Skeletal muscle tissue (tissue), 4 donors: Measurements from ENCODE around the gene JARID2. TPM values are rescaled to one million over a fixed set of nuclear protein-coding genes. Genes with fewer than 3 reads are reported as not detected.

Experiments used
- H3K27ac ChIP-seq: one replicate; pipeline ENCODE4 v1.7.0; 2013; ENCODE audit warnings: mild to moderate bottlenecking, low read depth, low read length, inconsistent platforms
- H3K27me3 ChIP-seq, 3 donors: one replicate each; pipeline ENCODE4 v1.7.0; 2013; ENCODE audit warnings: low read length in 3 of 3; ENCODE audit not compliant: control insufficient read depth in 3 of 3, insufficient read depth in 3 of 3
- H3K36me3 ChIP-seq, 3 donors: one replicate each; pipeline ENCODE4 v1.7.0; 2013; ENCODE audit warnings: low read length in 3 of 3; ENCODE audit not compliant: control insufficient read depth in 3 of 3, insufficient read depth in 3 of 3
- H3K4me1 ChIP-seq, 3 donors: one replicate each; pipeline ENCODE4 v1.7.0; 2013; ENCODE audit warnings: low read length in 3 of 3, mild to moderate bottlenecking in 3 of 3; ENCODE audit not compliant: control insufficient read depth in 3 of 3, insufficient read depth in 3 of 3
- H3K4me3 ChIP-seq, 3 donors: one replicate each; pipeline ENCODE4 v1.7.0; 2013; ENCODE audit warnings: low read length in 3 of 3
- H3K9ac ChIP-seq, 3 donors: one replicate each; pipeline ENCODE4 v1.7.0; 2013; ENCODE audit warnings: low read length in 3 of 3, mild to moderate bottlenecking in 3 of 3, moderate library complexity in 2 of 3, low read depth in 1 of 3
- H3K9me3 ChIP-seq, 3 donors: one replicate each; pipeline ENCODE4 v1.7.0; 2013; ENCODE audit warnings: low read length in 3 of 3; ENCODE audit not compliant: control insufficient read depth in 3 of 3
- total RNA-seq: library from RNA; depleted of rRNA; stranded (reverse); fragments of >200 nt; gene quantifications from one replicate; pipeline ENCODE4 v1.2.3, GENCODE V29; 2014
- donor health status: Osteomylitis.

The JARID2 gene
- total RNA-seq, 1 donor from 2014 or later: 12.0 TPM

DNA sequence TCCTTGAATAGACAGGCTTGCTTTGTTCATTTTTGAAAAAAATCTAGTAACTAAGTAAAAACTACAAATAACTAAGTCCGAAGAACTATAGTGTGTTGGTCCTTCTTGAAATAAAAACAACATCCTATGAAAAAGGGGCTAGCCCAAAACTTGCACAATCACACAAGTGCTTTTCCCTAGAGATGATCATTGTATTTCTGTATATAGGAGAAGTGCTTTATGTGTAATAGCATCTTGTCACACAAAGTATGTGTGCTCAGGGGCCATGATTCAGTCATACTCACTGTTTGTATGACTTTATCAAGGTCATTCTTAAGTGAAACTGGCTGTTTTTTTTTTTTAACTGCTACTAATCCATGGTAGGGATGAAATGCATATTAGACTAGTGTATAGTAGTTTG, 237.2 kb downstream of the JARID2 start:
- H3K27me3 ChIP-seq: no peaks in the 10 kb centered on the region
- peaks cover 3 to 7% (median 5%) of the 10 kb centered on the region in 3 donors for H3K36me3 ChIP-seq
- H3K4me1 ChIP-seq: peaks cover 25 to 35% (median 26%) of the 10 kb centered on the region in 3 donors
- no peak overlapping the region for H3K27ac ChIP-seq
- H3K9ac ChIP-seq: no peak overlapping the region
- H3K4me3 ChIP-seq: no peak overlapping the region
- H3K9me3 ChIP-seq: no peaks in the 10 kb centered on the region

DNA sequence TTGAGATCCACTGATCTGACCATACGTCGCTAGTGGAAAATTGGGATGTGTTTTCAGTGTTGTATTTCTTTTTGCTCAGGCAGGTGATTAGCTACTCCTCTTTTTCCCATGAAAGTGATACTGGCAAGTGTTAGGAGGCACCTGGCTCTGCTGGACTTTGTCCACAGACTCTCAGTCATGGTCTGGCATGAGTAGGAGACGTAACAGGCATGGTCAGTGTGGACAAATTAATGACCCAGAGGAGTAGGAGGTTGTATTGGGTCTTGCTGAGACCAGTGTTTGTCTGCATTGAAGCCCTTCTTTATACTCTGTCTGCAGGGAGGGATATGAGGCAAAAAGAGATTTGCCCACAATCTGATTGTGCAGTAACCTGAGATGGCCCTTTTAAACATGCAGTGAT, 238.3 kb downstream of the JARID2 start:
- Histone ChIP-seq H3K9ac (no peak overlapping the region), H3K27ac (peak overlapping the region; percentile 42), H3K4me1 (peaks cover 25 to 33% (median 26%) of the 10 kb centered on the region in 3 donors), H3K27me3 (no peaks in the 10 kb centered on the region), H3K36me3 (peaks cover 14% of the 10 kb centered on the region in 3 donors), H3K4me3 (no peak overlapping the region), H3K9me3 (no peaks in the 10 kb centered on the region)

DNA sequence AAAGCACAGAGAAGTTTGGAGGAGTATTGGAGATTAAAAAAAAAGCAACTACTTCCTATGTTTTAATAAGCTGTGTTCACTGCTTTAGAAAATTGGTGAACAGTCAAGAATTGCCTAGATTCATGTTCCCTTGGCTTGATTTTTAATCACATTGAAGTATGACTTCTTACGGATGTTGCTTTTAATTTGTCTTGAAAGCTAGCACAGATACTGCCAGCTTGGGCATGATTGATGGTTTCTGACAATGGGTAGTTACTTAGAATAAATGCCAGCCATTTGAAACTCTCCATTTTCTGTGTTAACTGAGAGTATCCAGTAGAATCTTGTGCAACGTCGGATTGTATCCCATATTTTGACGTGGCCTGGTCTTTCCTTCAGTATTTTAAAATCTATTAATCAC, 239.0 kb downstream of the JARID2 start:
- Histone ChIP-seq H3K27me3 (no peaks in the 10 kb centered on the region), H3K27ac (no peak overlapping the region), H3K9me3 (no peaks in the 10 kb centered on the region), H3K9ac (no peak overlapping the region), H3K36me3 (peaks cover 15 to 20% (median 16%) of the 10 kb centered on the region in 3 donors), H3K4me3 (no peak overlapping the region), H3K4me1 (peaks cover 25 to 35% (median 26%) of the 10 kb centered on the region in 3 donors)

DNA sequence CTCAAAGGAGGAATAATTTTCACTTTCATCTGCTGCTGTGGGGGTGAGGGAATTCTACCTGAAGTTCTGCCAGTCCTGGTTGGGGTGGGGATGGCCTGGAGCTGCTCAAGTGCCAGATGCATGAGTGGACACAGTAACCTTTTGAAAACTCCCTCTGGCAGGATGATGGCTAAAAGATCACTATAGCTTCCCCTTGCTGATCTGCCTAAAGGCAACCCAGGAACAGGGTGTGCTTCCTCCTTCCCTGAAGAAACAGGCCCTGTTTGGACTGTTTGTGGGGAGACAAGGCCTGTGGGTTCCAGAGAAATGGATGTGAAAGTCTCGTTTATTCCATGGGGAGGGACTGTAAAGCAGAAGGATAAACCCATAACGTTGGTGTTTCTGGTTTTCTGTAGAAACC, 240.1 kb downstream of the JARID2 start:
- no peak overlapping the region for H3K27ac ChIP-seq
- H3K4me3 ChIP-seq: no peak overlapping the region
- peaks cover 21 to 40% (median 23%) of the 10 kb centered on the region in 3 donors for H3K4me1 ChIP-seq
- H3K9me3 ChIP-seq: no peaks in the 10 kb centered on the region
- H3K36me3 ChIP-seq: peaks cover 15 to 20% (median 16%) of the 10 kb centered on the region in 3 donors
- no peaks in the 10 kb centered on the region for H3K27me3 ChIP-seq
- no peak overlapping the region for H3K9ac ChIP-seq

DNA sequence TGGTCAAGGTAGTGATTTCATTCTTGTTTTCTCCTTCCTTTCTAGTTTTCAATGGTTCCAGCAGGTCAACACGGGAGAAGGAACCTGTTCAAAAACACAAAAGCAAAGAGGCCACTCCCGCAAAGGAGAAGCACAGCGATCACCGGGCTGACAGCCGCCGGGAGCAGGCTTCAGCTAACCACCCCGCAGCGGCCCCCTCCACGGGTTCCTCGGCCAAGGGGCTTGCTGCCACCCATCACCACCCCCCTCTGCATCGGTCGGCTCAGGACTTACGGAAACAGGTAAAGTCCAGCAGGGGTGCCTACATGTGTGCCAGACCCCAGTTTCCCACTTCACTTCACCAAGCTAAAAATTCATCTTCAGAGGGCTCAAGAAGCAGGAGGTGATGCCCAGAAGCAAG, 241.4 kb downstream of the JARID2 start:
- Histone ChIP-seq H3K4me3 (no peak overlapping the region), H3K9me3 (no peaks in the 10 kb centered on the region), H3K9ac (no peak overlapping the region), H3K27me3 (no peaks in the 10 kb centered on the region), H3K4me1 (peaks cover 28 to 52% (median 34%) of the 10 kb centered on the region in 3 donors), H3K27ac (no peak overlapping the region), H3K36me3 (peaks cover 15 to 20% (median 16%) of the 10 kb centered on the region in 3 donors)

DNA sequence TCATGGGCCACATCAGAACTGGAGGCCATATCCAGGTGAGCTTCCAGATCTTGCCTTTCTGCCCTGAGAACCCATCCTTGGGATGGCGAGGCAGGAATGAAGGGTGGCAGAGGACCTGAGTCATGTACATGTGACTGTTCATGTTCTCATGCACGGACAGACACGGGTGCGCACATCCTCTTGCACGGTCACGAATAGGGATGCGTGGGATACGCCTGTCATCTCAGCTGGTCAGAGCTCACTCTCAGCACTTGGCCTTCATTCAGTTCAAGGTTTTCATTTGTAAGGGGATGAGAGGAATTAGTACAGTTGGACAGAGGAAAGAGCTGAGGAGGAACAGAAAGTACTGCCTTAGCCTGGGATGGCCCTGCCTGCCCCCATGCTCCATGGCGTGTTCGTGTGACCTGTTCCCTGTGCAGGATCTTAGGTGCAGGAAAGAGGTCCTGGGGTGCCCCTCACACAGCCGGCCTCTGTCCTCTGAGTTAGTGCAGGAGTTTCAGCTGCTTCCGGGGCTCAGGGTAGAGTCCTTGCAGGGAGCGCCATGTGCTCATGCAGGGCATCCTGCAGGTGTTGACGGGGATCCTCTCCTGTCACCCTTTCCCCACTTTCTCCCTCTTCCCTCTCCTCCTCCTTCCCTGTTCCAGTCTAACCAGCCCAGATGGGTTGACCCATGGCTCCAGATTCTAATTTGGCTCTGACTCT, 243.5 kb downstream of the JARID2 start:
- H3K36me3 ChIP-seq: peaks cover 15 to 20% (median 16%) of the 10 kb centered on the region in 3 donors
- no peaks in the 10 kb centered on the region for H3K9me3 ChIP-seq
- H3K27me3 ChIP-seq: no peaks in the 10 kb centered on the region
- H3K4me1 ChIP-seq: peaks cover 19 to 38% (median 30%) of the 10 kb centered on the region in 3 donors
- H3K4me3 ChIP-seq: no peak overlapping the region
- H3K27ac ChIP-seq: no peak overlapping the region
- no peak overlapping the region for H3K9ac ChIP-seq

DNA sequence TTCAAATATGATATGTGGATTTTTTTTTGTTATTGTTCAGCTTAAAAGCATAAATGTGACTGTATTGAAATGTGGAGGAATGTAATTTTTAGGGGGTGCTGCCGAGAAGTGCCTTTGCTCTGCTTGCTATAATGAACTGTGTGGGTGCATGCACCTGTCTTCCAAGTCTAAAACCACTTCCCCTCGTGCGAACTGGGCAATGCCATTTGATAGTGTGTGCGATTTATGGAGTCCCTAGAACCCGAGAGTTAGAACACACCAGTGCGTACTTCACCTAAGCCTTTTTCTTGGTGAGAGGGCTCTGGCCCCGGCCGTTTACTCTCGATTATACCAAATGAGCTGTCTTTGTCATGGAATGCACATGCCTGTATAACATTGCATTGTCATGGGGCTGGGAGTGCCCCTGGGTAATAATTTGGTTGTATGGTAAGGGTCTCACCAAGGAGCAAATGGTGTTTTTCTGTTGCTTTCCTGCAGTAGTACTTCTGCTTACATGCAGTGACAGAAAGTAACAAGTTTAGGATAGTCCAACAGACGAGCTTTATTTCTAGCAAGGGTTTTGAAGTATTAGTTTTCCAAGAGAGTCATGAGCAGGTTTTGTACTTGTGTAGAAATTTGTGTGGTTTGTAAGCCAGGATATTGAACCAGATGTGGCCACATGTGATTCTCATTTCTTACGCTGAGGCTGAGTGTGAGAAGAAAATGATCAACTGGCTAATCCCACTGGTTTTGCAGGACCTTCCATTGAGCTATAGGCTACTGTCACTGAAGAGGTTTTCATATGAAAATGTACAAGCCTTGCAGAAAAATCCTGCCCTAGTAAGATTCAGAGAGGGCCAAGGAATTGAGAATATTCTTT, 244.6 kb downstream of the JARID2 start:
- Histone ChIP-seq H3K4me3 (no peak overlapping the region), H3K4me1 (peaks cover 26 to 42% (median 38%) of the 10 kb centered on the region in 3 donors), H3K9me3 (no peaks in the 10 kb centered on the region), H3K27me3 (no peaks in the 10 kb centered on the region), H3K36me3 (peaks cover 15 to 20% (median 16%) of the 10 kb centered on the region in 3 donors), H3K9ac (no peak overlapping the region), H3K27ac (peak overlapping the region; percentile 15)

DNA sequence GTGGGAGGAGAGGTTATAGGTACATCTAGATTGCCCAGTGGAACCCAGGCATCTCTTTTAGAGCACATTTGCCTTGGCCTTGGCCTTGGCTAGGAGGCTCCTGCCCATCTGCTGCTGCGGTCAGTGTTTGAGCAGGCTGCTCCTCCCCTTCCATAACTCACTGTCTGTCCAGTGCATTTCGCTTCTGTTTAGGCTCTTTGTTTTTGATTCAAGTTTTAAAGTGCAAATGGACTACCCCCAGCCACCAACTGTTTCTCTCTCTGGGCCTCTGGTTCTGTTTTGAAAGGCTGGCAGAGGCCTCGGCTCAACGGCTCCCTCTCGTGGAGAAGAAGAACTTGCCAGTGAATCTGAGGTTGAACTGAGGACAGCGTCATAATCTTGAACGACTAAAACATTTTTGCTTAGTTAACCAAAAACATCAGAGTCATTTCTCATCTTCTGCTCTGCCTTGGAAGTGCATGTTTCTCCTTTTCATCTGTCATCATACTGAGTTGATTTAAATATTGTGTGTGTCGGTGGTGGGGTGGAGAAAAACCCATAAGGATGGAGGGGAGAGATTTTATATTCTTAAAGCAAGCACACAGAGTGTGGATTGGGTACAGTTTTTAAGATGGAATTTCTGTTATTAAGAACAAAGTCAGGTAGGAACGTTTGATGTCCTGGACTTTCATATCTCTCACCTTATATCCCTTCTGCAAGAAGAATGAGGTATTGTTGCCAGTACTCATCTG, 245.6 kb downstream of the JARID2 start:
- H3K9ac ChIP-seq: peak overlapping the region in 2 of 3 donors; percentile 23 to 41
- H3K27me3 ChIP-seq: no peaks in the 10 kb centered on the region
- H3K36me3 ChIP-seq: peaks cover 15 to 23% (median 16%) of the 10 kb centered on the region in 3 donors
- no peak overlapping the region for H3K4me3 ChIP-seq
- peak overlapping the region; percentile 15 for H3K27ac ChIP-seq
- H3K9me3 ChIP-seq: no peaks in the 10 kb centered on the region
- peaks cover 33 to 45% (median 39%) of the 10 kb centered on the region in 3 donors for H3K4me1 ChIP-seq

DNA sequence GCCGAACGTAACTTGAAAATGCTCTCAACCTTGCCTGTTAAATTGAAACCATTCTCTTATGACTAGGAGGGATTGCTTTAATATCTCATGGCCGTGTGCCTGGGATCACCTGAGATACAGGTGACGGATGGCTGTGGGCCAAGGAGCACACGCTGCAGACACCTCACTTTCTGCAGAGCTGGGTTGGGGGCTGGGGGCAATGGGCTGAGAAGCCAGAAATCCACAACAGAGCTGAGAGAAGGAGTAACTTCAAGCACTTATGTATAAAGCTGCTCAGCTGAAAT, 246.1 kb downstream of the JARID2 start:
- no peaks in the 10 kb centered on the region for H3K9me3 ChIP-seq
- H3K4me1 ChIP-seq: peaks cover 33 to 45% (median 39%) of the 10 kb centered on the region in 3 donors
- no peaks in the 10 kb centered on the region for H3K27me3 ChIP-seq
- no peak overlapping the region for H3K4me3 ChIP-seq
- H3K27ac ChIP-seq: no peak overlapping the region
- H3K36me3 ChIP-seq: peaks cover 16 to 27% (median 20%) of the 10 kb centered on the region in 3 donors
- H3K9ac ChIP-seq: no peak overlapping the region
